HL-60 (cell line): ENCODE measurements around the gene ATP1A1.

Experiments
- DNase-seq, 2 experiments: peaks; one replicate each; pipeline ENCODE4 v3.0.0-alpha.2; 2010 to 2020; ENCODE audit warnings: low read depth in 1 of 2, low spot score in 1 of 2
- H3K27ac ChIP-seq: fragments of 250-450 bp; sonication (Bioruptor Pico); replicated peaks from 2 replicates; pipeline ENCODE4 v1.5.1; 2020; ENCODE audit warnings: mild to moderate bottlenecking, moderate library complexity
- H3K27me3 ChIP-seq: fragments of 250-450 bp; sonication (Bioruptor Pico); 2 replicates; pipeline ENCODE4 v1.5.1; 2021; ENCODE audit warnings: mild to moderate bottlenecking, moderate library complexity; ENCODE audit not compliant: insufficient read depth, poor library complexity, severe bottlenecking
- H3K4me3 ChIP-seq: replicated peaks from 2 replicates; pipeline ENCODE4 v1.5.1; 2011; ENCODE audit warnings: mild to moderate bottlenecking, control low read depth, low read length; ENCODE audit not compliant: insufficient read depth
- GABPA ChIP-seq: IDR thresholded peaks from 2 replicates; pipeline ENCODE4 v1.6.1; 2012; ENCODE audit warnings: low read depth
- POLR2AphosphoS5 ChIP-seq: IDR thresholded peaks from 2 replicates; pipeline ENCODE4 v1.6.1; 2012; ENCODE audit warnings: low read depth
- SPI1 ChIP-seq: IDR thresholded peaks from 2 replicates; pipeline ENCODE4 v1.6.1; 2012; ENCODE audit warnings: low read depth, mild to moderate bottlenecking, borderline replicate concordance
- TF ChIP-seq, protein P1 (sequence below): IDR thresholded peaks from one replicate; pipeline ENCODE4 v1.5.1; 2011; ENCODE audit warnings: low read length, control low read depth, inconsistent platforms; ENCODE audit not compliant: insufficient read depth
- TF ChIP-seq, protein P2 (sequence below): IDR thresholded peaks from 2 replicates; pipeline ENCODE4 v1.6.1; 2012; ENCODE audit warnings: low read depth; ENCODE audit not compliant: insufficient replicate concordance

The ATP1A1 gene

DNA sequence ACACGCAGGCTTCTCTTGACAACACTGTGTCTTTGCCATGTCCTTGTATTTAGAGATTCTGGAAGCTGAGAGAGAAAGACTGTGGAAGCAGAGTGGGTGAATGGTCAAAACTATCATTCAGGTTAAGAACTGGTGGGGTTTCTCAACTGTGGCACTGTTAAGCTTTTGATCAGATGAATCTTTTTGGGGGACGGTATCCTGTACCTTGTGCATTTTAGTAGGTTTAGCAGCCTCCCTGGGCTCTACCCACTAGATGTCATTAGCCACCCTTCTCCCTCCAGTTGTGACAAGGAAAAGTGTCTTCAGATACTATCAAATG lies 39.4 kb downstream of the ATP1A1 start:
- Histone ChIP-seq H3K4me3 (no peak overlapping the region), H3K27me3 (no peaks in the 10 kb centered on the region), H3K27ac (no peak overlapping the region)
- TF ChIP-seq POLR2AphosphoS5 (no peak), SPI1 (no peak), GABPA (no peak)
- TF ChIP-seq, protein P1, sequence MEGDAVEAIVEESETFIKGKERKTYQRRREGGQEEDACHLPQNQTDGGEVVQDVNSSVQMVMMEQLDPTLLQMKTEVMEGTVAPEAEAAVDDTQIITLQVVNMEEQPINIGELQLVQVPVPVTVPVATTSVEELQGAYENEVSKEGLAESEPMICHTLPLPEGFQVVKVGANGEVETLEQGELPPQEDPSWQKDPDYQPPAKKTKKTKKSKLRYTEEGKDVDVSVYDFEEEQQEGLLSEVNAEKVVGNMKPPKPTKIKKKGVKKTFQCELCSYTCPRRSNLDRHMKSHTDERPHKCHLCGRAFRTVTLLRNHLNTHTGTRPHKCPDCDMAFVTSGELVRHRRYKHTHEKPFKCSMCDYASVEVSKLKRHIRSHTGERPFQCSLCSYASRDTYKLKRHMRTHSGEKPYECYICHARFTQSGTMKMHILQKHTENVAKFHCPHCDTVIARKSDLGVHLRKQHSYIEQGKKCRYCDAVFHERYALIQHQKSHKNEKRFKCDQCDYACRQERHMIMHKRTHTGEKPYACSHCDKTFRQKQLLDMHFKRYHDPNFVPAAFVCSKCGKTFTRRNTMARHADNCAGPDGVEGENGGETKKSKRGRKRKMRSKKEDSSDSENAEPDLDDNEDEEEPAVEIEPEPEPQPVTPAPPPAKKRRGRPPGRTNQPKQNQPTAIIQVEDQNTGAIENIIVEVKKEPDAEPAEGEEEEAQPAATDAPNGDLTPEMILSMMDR = no peak
- TF ChIP-seq, protein P2, sequence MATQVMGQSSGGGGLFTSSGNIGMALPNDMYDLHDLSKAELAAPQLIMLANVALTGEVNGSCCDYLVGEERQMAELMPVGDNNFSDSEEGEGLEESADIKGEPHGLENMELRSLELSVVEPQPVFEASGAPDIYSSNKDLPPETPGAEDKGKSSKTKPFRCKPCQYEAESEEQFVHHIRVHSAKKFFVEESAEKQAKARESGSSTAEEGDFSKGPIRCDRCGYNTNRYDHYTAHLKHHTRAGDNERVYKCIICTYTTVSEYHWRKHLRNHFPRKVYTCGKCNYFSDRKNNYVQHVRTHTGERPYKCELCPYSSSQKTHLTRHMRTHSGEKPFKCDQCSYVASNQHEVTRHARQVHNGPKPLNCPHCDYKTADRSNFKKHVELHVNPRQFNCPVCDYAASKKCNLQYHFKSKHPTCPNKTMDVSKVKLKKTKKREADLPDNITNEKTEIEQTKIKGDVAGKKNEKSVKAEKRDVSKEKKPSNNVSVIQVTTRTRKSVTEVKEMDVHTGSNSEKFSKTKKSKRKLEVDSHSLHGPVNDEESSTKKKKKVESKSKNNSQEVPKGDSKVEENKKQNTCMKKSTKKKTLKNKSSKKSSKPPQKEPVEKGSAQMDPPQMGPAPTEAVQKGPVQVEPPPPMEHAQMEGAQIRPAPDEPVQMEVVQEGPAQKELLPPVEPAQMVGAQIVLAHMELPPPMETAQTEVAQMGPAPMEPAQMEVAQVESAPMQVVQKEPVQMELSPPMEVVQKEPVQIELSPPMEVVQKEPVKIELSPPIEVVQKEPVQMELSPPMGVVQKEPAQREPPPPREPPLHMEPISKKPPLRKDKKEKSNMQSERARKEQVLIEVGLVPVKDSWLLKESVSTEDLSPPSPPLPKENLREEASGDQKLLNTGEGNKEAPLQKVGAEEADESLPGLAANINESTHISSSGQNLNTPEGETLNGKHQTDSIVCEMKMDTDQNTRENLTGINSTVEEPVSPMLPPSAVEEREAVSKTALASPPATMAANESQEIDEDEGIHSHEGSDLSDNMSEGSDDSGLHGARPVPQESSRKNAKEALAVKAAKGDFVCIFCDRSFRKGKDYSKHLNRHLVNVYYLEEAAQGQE = no peak
- no peak for DNase-seq

DNA sequence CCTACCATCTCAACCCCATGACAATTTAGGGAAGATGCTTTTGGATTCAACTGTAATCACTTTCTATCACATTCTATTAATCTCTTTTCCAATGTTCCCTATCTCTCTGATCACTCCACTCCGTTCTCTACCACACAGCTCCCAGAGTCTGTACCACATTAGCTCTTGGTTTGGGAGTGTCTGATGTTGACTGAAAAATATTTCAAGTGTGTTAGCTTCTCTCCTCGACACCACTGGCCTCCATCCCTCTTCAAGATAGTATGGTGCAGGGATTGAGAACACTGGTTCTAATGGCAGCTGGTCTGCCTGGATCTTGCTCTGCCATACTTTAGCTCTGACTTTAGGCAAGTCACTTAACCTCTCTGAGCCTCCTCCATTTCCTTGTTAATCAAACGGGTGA lies 39.9 kb downstream of the ATP1A1 start:
- no peak overlapping the region for H3K4me3 ChIP-seq
- no peak overlapping the region for H3K27ac ChIP-seq
- TF ChIP-seq POLR2AphosphoS5 (no peak), GABPA (no peak), SPI1 (no peak)
- TF ChIP-seq, protein P2 = no peak
- TF ChIP-seq, protein P1 = no peak
- no peaks in the 10 kb centered on the region for H3K27me3 ChIP-seq
- no peak for DNase-seq

DNA sequence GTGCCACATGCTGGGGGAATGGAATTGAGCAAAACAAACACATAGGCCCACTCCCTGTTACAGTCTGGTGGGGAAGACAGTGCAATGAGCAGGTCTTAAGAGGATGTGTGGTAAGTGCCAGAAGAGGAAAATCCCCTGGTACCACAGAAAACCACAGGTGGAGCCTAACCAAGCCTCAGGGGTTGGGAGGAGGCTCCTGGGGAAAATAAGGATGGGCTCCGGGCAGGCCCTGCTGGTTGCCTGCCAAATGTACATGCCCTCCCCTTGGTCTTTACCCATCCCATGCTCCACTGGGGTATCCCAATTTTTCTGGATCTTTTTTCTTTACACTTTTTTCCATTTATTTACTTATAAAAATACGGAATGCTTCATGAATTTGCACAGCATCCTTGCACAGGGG lies 40.4 kb downstream of the ATP1A1 start:
- Histone ChIP-seq H3K27ac (no peak overlapping the region), H3K27me3 (no peaks in the 10 kb centered on the region), H3K4me3 (no peak overlapping the region)
- TF ChIP-seq POLR2AphosphoS5 (no peak), SPI1 (no peak)
- TF ChIP-seq, protein P1 = no peak
- TF ChIP-seq, protein P2 = no peak
- DNase-seq = no peak
